H1 (cell line): ENCODE measurements around the gene WWC2. TPM values are rescaled to one million over a fixed set of nuclear protein-coding genes. Genes with fewer than 3 reads are reported as not detected.

Experiments
- CTCF ChIA-PET: fragments of 300-600 bp; sonication (Branson Sonifier 250); formaldehyde crosslinking; loops from one replicate; lab custom pipeline; 2021; ENCODE audit not compliant: partially characterized antibody; lab: Charles Lee
- POLR2A ChIA-PET: fragments of 300-600 bp; sonication (Branson Sonifier 250); formaldehyde crosslinking; loops from one replicate; lab custom pipeline; 2021; ENCODE audit warnings: inconsistent platforms; ENCODE audit not compliant: partially characterized antibody; lab: Charles Lee
- DNase-seq, 2 experiments: peaks; one replicate each; pipeline versions ENCODE4 v3.0.0 to v3.0.0-alpha.2; 2010 to 2022; ENCODE audit warnings: low spot score in 2 of 2, low read depth in 1 of 2, mixed read lengths in 1 of 2
- FAIRE-seq: peaks from 2 replicates; lab custom pipeline; 2011; peaks lifted over from hg19 to GRCh38; lab: Jason Lieb, UNC
- H2AFZ ChIP-seq: 2 replicates; pipeline ENCODE4 v1.8.1; 2012; ENCODE audit warnings: low read length, inconsistent platforms
- H2AK5ac ChIP-seq: 2 replicates; pipeline ENCODE4 v1.6.1; 2013; ENCODE audit warnings: low read depth, low read length
- H2BK120ac ChIP-seq: replicated peaks from 2 replicates; pipeline ENCODE3; 2013; ENCODE audit warnings: low read depth, low read length, inconsistent platforms
- H2BK12ac ChIP-seq: 2 replicates; pipeline ENCODE4 v1.6.1; 2013; ENCODE audit warnings: low read depth, low read length
- H2BK15ac ChIP-seq: 2 replicates; pipeline ENCODE4 v1.6.1; 2013; ENCODE audit warnings: low read length
- H2BK20ac ChIP-seq: 2 replicates; pipeline ENCODE4 v1.6.1; 2013; ENCODE audit warnings: low read length
- H2BK5ac ChIP-seq: 2 replicates; pipeline ENCODE4 v1.6.1; 2013; ENCODE audit warnings: low read depth, low read length
- H3K14ac ChIP-seq: 2 replicates; pipeline ENCODE4 v1.6.1; 2013; ENCODE audit warnings: inconsistent platforms; ENCODE audit not compliant: insufficient read length
- H3K18ac ChIP-seq: 2 replicates; pipeline ENCODE4 v1.6.1; 2013; ENCODE audit warnings: low read length; ENCODE audit errors: extremely low read depth
- H3K23ac ChIP-seq: 2 replicates; pipeline ENCODE4 v1.6.1; 2013; ENCODE audit warnings: inconsistent platforms; ENCODE audit not compliant: insufficient read length
- H3K23me2 ChIP-seq: 2 replicates; pipeline ENCODE4 v1.6.1; 2013; ENCODE audit warnings: low read depth, low read length
- H3K27ac ChIP-seq: 2 replicates; pipeline ENCODE4 v1.6.1; 2011; ENCODE audit warnings: low read depth, low read length, inconsistent platforms
- H3K27me3 ChIP-seq, 4 experiments: replicated peaks in 1 of 4; 1 replicate in 1 of 4; 2 replicates in 3 of 4; pipeline versions ENCODE4 v1.6.1 to v1.8.1; 2011 to 2013; ENCODE audit warnings: low read length in 3 of 4, mild to moderate bottlenecking in 3 of 4, inconsistent platforms in 2 of 4, mixed read lengths in 2 of 4, moderate library complexity in 1 of 4; ENCODE audit not compliant: control insufficient read depth in 3 of 4, insufficient read depth in 3 of 4; ENCODE audit errors: extremely low read depth in 1 of 4
- H3K36me3 ChIP-seq, 4 experiments: 2 replicates each; pipeline versions ENCODE4 v1.6.1 to v1.8.1; 2011 to 2013; ENCODE audit warnings: mild to moderate bottlenecking in 4 of 4, low read length in 3 of 4, moderate library complexity in 2 of 4, control low read depth in 1 of 4, inconsistent platforms in 1 of 4; ENCODE audit not compliant: insufficient read depth in 4 of 4, control insufficient read depth in 2 of 4
- H3K4ac ChIP-seq: replicated peaks from 2 replicates; pipeline ENCODE3; 2013; ENCODE audit warnings: low read length, low read depth, mixed read lengths, inconsistent platforms; ENCODE audit not compliant: insufficient read length
- H3K4me1 ChIP-seq, 4 experiments: replicated peaks in 1 of 4; 1 replicate in 1 of 4; 2 replicates in 3 of 4; pipeline versions ENCODE4 v1.6.1 to v1.8.1; 2011 to 2013; ENCODE audit warnings: low read length in 3 of 4, inconsistent platforms in 2 of 4, mixed read lengths in 1 of 4; ENCODE audit not compliant: insufficient read depth in 4 of 4, control insufficient read depth in 3 of 4
- H3K4me2 ChIP-seq, 2 experiments: 2 replicates each; pipeline versions ENCODE4 v1.6.1 to v1.8.1; 2011 to 2013; ENCODE audit warnings: low read depth in 2 of 2, low read length in 2 of 2, control low read depth in 1 of 2, inconsistent platforms in 1 of 2, mild to moderate bottlenecking in 1 of 2; ENCODE audit not compliant: insufficient read depth in 1 of 2
- H3K4me3 ChIP-seq, 4 experiments: fragments of 200-600, 300-600 bp in 1 of 4; sonication (generic), shearing (Covaris generic), sonication (Bioruptor Twin) in 1 of 4; 2 replicates each; pipeline versions ENCODE4 v1.5.1 to v1.8.1; 2011 to 2016; ENCODE audit warnings: low read length in 4 of 4, low read depth in 3 of 4, control low read depth in 2 of 4, inconsistent platforms in 2 of 4, mild to moderate bottlenecking in 2 of 4, mixed read lengths in 1 of 4, moderate library complexity in 1 of 4; ENCODE audit not compliant: insufficient read depth in 2 of 4; ENCODE audit errors: extremely low read depth in 1 of 4
- H3K56ac ChIP-seq: replicated peaks from 2 replicates; pipeline ENCODE3; 2013; ENCODE audit warnings: low read depth, mild to moderate bottlenecking, mixed read lengths, low read length, inconsistent platforms; ENCODE audit not compliant: insufficient read length
- H3K79me1 ChIP-seq: 2 replicates; pipeline ENCODE4 v1.6.1; 2013; ENCODE audit warnings: low read depth, low read length, control low read depth
- H3K79me2 ChIP-seq, 2 experiments: 2 replicates each; pipeline versions ENCODE4 v1.6.1 to v1.8.1; 2012 to 2013; ENCODE audit warnings: low read length in 2 of 2, mild to moderate bottlenecking in 2 of 2, inconsistent platforms in 1 of 2; ENCODE audit not compliant: insufficient read depth in 2 of 2, control insufficient read depth in 1 of 2
- H3K9ac ChIP-seq, 4 experiments: replicated peaks in 1 of 4; 1 replicate in 1 of 4; 2 replicates in 3 of 4; pipeline versions ENCODE4 v1.6.1 to v1.8.1; 2011 to 2013; ENCODE audit warnings: low read depth in 3 of 4, low read length in 3 of 4, control low read depth in 2 of 4, mild to moderate bottlenecking in 2 of 4, moderate library complexity in 2 of 4, inconsistent platforms in 1 of 4; ENCODE audit errors: extremely low read depth in 1 of 4
- H3K9me3 ChIP-seq, 2 experiments: 2 replicates each; pipeline versions ENCODE4 v1.6.1 to v1.8.1; 2012 to 2013; ENCODE audit warnings: mild to moderate bottlenecking in 2 of 2, moderate library complexity in 2 of 2, control low read depth in 1 of 2, inconsistent platforms in 1 of 2, low read depth in 1 of 2, low read length in 1 of 2, mixed read lengths in 1 of 2; ENCODE audit not compliant: insufficient read depth in 2 of 2
- H4K20me1 ChIP-seq, 2 experiments: replicated peaks in 1 of 2; 2 replicates each; pipeline versions ENCODE3 to v1.8.1; 2011 to 2013; ENCODE audit warnings: inconsistent platforms in 2 of 2, low read length in 2 of 2, mild to moderate bottlenecking in 1 of 2; ENCODE audit not compliant: insufficient read depth in 2 of 2, control insufficient read depth in 1 of 2
- H4K5ac ChIP-seq: 2 replicates; pipeline ENCODE4 v1.6.1; 2013; ENCODE audit warnings: low read length, low read depth, mixed read lengths, inconsistent platforms; ENCODE audit not compliant: insufficient read length
- H4K8ac ChIP-seq: 2 replicates; pipeline ENCODE4 v1.8.0; 2013; ENCODE audit warnings: mild to moderate bottlenecking, moderate library complexity, low read length, inconsistent platforms; ENCODE audit not compliant: insufficient read depth; ENCODE audit errors: extremely low read depth
- H4K91ac ChIP-seq: replicated peaks from 2 replicates; pipeline ENCODE3; 2013; ENCODE audit warnings: low read length, mixed read lengths, inconsistent platforms; ENCODE audit not compliant: insufficient read length
- CBX5 ChIP-seq: fragments of 300-800, 300-1000 bp; sonication (generic); IDR thresholded peaks from 2 replicates; pipeline ENCODE4 v1.7.1; 2016; ENCODE audit warnings: antibody characterized with exemption, low read length, low read depth
- CTBP2 ChIP-seq: IDR thresholded peaks from 2 replicates; pipeline ENCODE4 v1.7.0; 2011; ENCODE audit warnings: borderline replicate concordance, mild to moderate bottlenecking, moderate library complexity, mixed read lengths, low read length; ENCODE audit not compliant: insufficient read depth, insufficient read length
- CTCF ChIP-seq, 3 experiments: IDR thresholded peaks; 1 replicate in 2 of 3; 2 replicates in 1 of 3; pipeline versions ENCODE4 v1.5.1 to v1.6.1; 2011; ENCODE audit warnings: low read length in 3 of 3, mild to moderate bottlenecking in 3 of 3, inconsistent platforms in 2 of 3, low read depth in 1 of 3, moderate library complexity in 1 of 3; ENCODE audit not compliant: insufficient read depth in 1 of 3; ENCODE audit errors: control extremely low read depth in 1 of 3
- EGR1 ChIP-seq: IDR thresholded peaks from 2 replicates; pipeline ENCODE4 v1.6.1; 2011; ENCODE audit warnings: low read depth, low read length, borderline replicate concordance
- EP300 ChIP-seq, 2 experiments: IDR thresholded peaks; 1 replicate in 1 of 2; 2 replicates in 1 of 2; pipeline ENCODE4 v1.6.1; 2011 to 2012; ENCODE audit warnings: low read depth in 2 of 2, low read length in 2 of 2, mild to moderate bottlenecking in 2 of 2, borderline replicate concordance in 1 of 2, inconsistent platforms in 1 of 2, moderate library complexity in 1 of 2
- HDAC6 ChIP-seq: IDR thresholded peaks from one replicate; pipeline ENCODE4 v1.7.1; 2012; ENCODE audit warnings: low read depth, mild to moderate bottlenecking, inconsistent platforms, low read length, moderate library complexity
- KDM4A ChIP-seq: IDR thresholded peaks from one replicate; pipeline ENCODE4 v1.7.1; 2012; ENCODE audit warnings: low read depth, mild to moderate bottlenecking, moderate library complexity, low read length, inconsistent platforms; ENCODE audit not compliant: severe bottlenecking
- MAX ChIP-seq: IDR thresholded peaks from 2 replicates; pipeline ENCODE4 v1.6.1; 2012; ENCODE audit warnings: inconsistent platforms
- RXRA ChIP-seq: IDR thresholded peaks from 2 replicates; pipeline ENCODE4 v1.6.1; 2011; ENCODE audit warnings: low read depth, mild to moderate bottlenecking, low read length, moderate library complexity; ENCODE audit not compliant: insufficient read depth
- SP4 ChIP-seq: IDR thresholded peaks from 2 replicates; pipeline ENCODE4 v1.6.1; 2012; ENCODE audit warnings: low read length, inconsistent platforms
- WGBS, 2 experiments: shearing (Covaris generic) in 1 of 2; methylation state at CpG; one replicate each; pipeline versions ENCODE4 v1.1.6 to v1.1.7; 2013 to 2015; ENCODE audit warnings: low lambda C conversion rate in 2 of 2, mixed read lengths in 2 of 2, inconsistent platforms in 1 of 2, low coverage in 1 of 2, missing lambda C conversion rate in 1 of 2; ENCODE audit not compliant: insufficient replicate concordance in 2 of 2, insufficient coverage in 1 of 2, insufficient read length in 1 of 2; ENCODE audit errors: extremely low coverage in 1 of 2, missing lambda C conversion rate in 1 of 2; 5-methylcytosine and 5-hydroxymethylcytosine counted together
- polyA plus RNA-seq, 7 experiments: library from polyadenylated mRNA; depleted of rRNA in 3 of 7; stranded (reverse) in 5 of 7; unstranded in 2 of 7; fragments of >200 nt in 5 of 7; fragments of 200-250 nt in 2 of 7; gene quantifications; 1 replicate in 5 of 7; 2 replicates in 1 of 7; 4 replicates in 1 of 7; pipeline versions ENCODE4 v1.2.1 to v1.2.3, GENCODE V29; 2011 to 2013; ENCODE audit warnings: missing spikeins in 2 of 7, mixed read lengths in 2 of 7
- total RNA-seq: library from RNA; stranded (reverse); fragmentation: NEBNext Ultra II Directional; extraction: Animal tissue kit (Norgen Biotek cat#: 25700); gene quantifications from 2 replicates; pipeline ENCODE4 v1.2.1, GENCODE V29; 2021

The WWC2 gene
- total and polyA plus RNA-seq, 2 of the 8 experiments (the other 6 are each of a cell fraction or from before 2014, with no cell fraction given) = 17.6 to 135 TPM

- WGBS, 2 experiments = 84% methylated on average over 1 of the region's 1 CpG; no CpG with 5 or more reads in 1 of the 2 experiments
- POLR2A ChIA-PET = no interaction called here
- CTCF ChIA-PET = interaction anchor here (1.8 kb wide), 2 partner anchors 202 to 208 kb away, joined by 4 to 5 read pairs; no protein-coding TSS in a partner anchor
- TF ChIP-seq CBX5 (no peak), MAX (no peak), HDAC6 (no peak), EGR1 (no peak), RXRA (no peak), KDM4A (no peak), SP4 (no peak), CTCF (IDR thresholded peaks at IDR 0.05; ENCODE audit: control extremely low read depth in 1 of 3, insufficient read depth in 1 of 3, low read depth in 1 of 3, low read length in 3 of 3) (no peak), CTBP2 (no peak), EP300 (IDR thresholded peaks at IDR 0.05; ENCODE audit: borderline replicate concordance in 1 of 2, low read depth in 2 of 2, low read length in 2 of 2) (no peak)
Measured at GRCh38 chr4:183053681-183054080, 45.4 kb upstream of the WWC2 start.

More at GRCh38 chr4:183053681-183054080, 45.4 kb upstream of the WWC2 start:
- H3K79me1 ChIP-seq = no peaks in the 10 kb centered on the region
- no peaks in the 10 kb centered on the region for H3K27me3 ChIP-seq
- no peaks in the 10 kb centered on the region for H3K36me3 ChIP-seq
- no peak overlapping the region for H4K8ac ChIP-seq
- no peak for DNase-seq
- H3K23ac ChIP-seq = no peak overlapping the region
- H3K18ac ChIP-seq = no peak overlapping the region
- H2BK20ac ChIP-seq = no peak overlapping the region
- no peaks in the 10 kb centered on the region for H3K9me3 ChIP-seq
- H3K56ac ChIP-seq = no peak overlapping the region
- no peak overlapping the region for H3K4me2 ChIP-seq
- no peak overlapping the region for H3K4ac ChIP-seq
- H3K27ac ChIP-seq = no peak overlapping the region
- H4K20me1 ChIP-seq = no peaks in the 10 kb centered on the region
- no peak overlapping the region for H3K4me3 ChIP-seq
- no peak overlapping the region for H2BK5ac ChIP-seq
- H2AK5ac ChIP-seq = no peak overlapping the region
- H3K9ac ChIP-seq = no peak overlapping the region
- no peak overlapping the region for H4K5ac ChIP-seq
- no peak overlapping the region for H2BK15ac ChIP-seq
- H2BK12ac ChIP-seq = no peak overlapping the region
- FAIRE-seq = no peak
- no peak overlapping the region for H2AFZ ChIP-seq
- H2BK120ac ChIP-seq = no peak overlapping the region
- no peaks in the 10 kb centered on the region for H3K79me2 ChIP-seq
- H3K23me2 ChIP-seq = no peaks in the 10 kb centered on the region
- H3K4me1 ChIP-seq = no peaks in the 10 kb centered on the region
- no peak overlapping the region for H3K14ac ChIP-seq
- H4K91ac ChIP-seq = no peak overlapping the region
